ENCODE data around the gene FAM184B. TPM values are rescaled to one million over a fixed set of nuclear protein-coding genes. Genes with fewer than 3 reads are reported as not detected.
A peak's percentile ranks its signal among the peaks of the same experiment; 100 is the strongest.

FAM184B gene
- total RNA-seq, 1 donor from 2014 or later: 0.69 TPM

- no peak for DNase-seq
Observed at GRCh38 chr4:17773135-17773698, 8.2 kb downstream of the FAM184B start.

- DNase-seq: no peak
Observed at GRCh38 chr4:17771284-17771908, 10.0 kb downstream of the FAM184B start.

DNA sequence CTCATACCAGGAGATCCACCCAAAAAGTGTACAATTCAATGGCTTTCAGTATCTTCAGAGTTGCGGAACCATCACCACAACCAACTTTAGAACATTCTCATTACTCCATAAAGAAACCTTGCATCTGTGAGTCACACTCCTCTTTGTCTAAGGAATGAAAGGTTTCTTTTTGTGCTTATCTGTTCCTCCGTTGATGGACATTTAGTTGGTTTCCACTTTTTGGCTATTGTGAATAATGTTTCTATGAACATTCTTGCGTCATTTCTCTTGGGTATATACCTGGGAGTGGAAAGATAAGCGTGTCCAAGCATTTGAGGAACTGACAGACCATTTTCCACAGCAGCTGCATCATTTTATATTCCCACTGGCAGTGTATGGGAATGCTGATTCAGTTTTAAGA, 10.6 kb downstream of the FAM184B start:
- no peak for DNase-seq

- no peak for DNase-seq
Observed at GRCh38 chr4:17769406-17770174, 11.8 kb downstream of the FAM184B start.

GRCh38 chr4:17766826-17767458, 14.5 kb downstream of the FAM184B start:
- no peak for DNase-seq

GRCh38 chr4:17765514-17766286, 15.7 kb downstream of the FAM184B start:
- DNase-seq: no peak

DNA sequence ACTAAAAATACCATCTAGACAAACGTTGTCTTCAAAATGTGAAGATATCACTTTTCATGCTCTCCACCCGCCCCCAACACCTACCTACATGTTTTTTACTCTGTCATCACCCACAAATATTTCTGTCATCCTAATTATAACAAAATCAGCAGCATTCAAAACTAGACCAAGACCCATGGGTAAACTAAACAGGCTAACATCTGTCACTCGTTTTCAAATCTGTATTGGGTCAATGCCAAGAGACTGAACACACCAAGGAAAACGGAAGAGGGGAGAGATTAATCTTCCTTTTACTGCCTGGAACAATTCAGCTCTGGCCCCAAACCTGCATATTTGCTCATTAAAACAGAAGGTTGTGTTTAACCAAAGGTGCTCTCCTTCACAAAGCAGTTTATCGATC, 17.5 kb downstream of the FAM184B start:
- DNase-seq: no peak

DNA sequence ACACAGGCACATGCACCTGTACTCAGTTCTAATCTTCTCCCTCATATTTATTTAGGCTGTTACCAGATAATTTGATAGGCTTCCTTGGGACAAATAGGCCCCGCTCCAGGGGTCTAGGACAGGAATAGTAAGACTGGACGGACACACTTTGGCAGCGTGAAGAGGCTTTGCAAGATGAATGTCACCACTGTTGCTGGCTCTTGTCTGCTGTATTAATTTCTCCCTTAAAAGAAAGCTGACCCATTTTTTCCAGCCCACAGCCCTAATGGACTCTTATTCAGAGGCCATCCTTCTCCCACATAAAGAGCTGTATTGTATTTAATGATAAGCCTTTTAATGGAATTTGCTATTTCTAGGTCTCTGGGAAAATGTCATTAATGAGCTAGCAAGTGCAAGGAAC, 18.0 kb downstream of the FAM184B start:
- peak; percentile 10 for DNase-seq

GRCh38 chr4:17762726-17763125, 18.7 kb downstream of the FAM184B start:
- no peak for DNase-seq

DNA sequence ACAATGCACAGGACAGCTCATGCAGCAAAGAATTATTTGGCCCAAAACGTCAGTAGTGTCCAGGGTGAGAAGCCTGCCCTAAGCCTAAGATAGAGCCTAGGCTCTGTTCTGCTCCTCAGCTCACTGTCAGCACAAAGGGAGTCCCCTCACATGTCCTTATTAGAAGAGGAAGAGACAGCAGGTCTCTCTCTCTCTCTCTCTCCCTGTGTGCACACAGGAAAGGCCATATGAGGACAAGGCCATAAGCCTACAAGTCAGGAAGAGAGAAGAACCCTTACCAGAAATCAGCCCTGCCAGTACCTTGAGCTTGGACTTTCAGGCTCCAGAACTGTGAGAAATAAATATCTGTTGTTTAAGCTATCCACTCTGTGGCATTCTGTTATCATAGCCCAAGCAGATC, 20.4 kb downstream of the FAM184B start:
- no peak for DNase-seq

DNA sequence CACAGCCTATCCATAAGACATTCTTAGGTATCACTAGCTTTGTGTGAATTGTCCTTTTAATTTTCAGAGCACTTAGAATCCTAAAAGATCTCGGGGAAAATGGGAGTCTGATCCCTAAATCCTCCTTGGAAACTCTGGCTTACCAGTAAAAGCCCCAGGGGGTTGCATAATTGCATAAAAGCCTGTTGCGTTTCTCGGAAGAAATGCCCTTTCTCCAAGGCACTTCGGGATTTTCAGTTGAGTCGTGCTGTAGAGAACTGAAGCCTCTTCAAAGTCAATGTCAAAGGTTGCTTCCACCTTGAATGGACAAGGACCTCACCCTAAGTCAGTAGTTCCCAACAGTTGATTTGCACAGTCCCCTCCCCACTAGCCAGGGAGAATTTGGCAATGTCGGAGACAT, 20.8 kb downstream of the FAM184B start:
- DNase-seq: no peak

DNA sequence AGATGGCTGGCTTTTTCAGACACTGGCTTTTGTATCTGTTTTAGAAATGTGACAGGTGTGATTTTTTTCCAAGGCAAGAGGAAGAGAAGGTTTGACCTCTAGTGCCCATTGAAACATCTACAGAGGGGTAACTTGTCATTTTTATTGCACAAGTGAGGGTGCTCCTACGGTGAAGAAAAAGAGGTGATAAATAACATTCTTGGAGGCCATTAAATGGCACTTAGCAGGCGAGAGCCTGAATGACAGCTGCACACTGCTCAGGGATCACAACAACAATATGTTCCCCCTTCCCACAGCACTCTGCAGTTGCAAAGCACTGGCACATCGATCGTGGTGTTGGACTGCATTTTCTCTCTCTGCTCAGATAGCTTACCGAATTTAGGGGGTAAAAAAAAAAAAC, 22.9 kb downstream of the FAM184B start:
- DNase-seq: no peak

GRCh38 chr4:17757621-17758020, 23.8 kb downstream of the FAM184B start:
- DNase-seq: no peak

- DNase-seq: no peak
Observed at GRCh38 chr4:17753646-17754045, 27.8 kb downstream of the FAM184B start.

- DNase-seq: no peak
Observed at GRCh38 chr4:17740702-17741101, 40.7 kb downstream of the FAM184B start.

- no peak for DNase-seq
Observed at GRCh38 chr4:17736484-17736883, 44.9 kb downstream of the FAM184B start.

- DNase-seq: no peak
Observed at GRCh38 chr4:17726911-17727310, 54.5 kb downstream of the FAM184B start.

DNA sequence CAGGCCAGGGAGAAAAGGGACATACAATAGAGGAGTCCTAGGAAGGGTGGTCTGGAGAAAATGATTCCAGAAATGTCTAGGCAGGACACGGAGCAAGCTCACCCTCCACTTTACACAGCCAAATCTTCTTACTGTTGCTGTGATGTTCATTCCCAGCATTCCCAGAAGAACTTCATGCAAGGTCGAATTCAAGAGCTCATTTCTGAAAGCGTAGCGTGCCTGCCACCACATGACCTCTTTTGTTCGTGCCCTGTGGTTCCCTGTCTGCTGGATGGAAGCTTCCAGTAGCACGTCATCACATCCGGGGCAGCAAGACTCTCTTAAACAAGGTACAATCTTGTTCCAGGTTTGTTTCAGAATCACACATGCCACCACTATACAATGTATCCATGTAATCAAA, 57.8 kb downstream of the FAM184B start:
- DNase-seq: no peak

- DNase-seq: peak; percentile 36
Observed at GRCh38 chr4:17722356-17722700, 59.1 kb downstream of the FAM184B start.

GRCh38 chr4:17721496-17722355, 59.7 kb downstream of the FAM184B start:
- peak; percentile 35 for DNase-seq

DNA sequence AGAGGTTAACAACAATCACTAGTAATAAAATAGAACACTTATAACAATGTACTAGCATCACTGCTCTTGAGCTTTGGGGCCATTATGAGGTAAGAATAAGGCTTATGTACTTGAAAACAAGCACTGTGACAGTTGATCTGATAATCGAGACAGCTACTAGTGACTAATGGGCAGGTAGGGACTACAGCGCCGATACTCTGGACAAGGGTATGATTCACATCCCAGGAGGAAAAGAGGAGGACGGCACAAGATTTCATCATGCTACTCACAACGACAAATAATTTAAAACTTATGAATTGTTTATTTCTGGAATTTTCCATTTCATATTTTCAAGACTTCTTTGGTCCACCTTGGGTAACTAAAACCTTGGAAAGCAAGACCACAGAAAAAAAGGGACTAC, 62.3 kb downstream of the FAM184B start:
- DNase-seq: no peak

GRCh38 chr4:17718471-17718870, 63.0 kb downstream of the FAM184B start:
- DNase-seq: no peak

Measured in skin of body (tissue), 2 donors.